ENCODE measurements around the gene TNFRSF18.

- TF ChIP-seq PKNOX1 (IDR thresholded peaks at IDR 0.05) (no peak), EZH2 (IDR thresholded peaks at IDR 0.05; ENCODE audit: borderline replicate concordance, control insufficient read depth, low read depth, low read length) (no peak)
Measured at GRCh38 chr1:1206966-1207531, 657 bp upstream of the TNFRSF18 start.
